Erythroblast (primary cell): ENCODE measurements around the gene PPP2R5C.

Source experiments
- GATA1 ChIP-seq: IDR thresholded peaks from 2 replicates; pipeline ENCODE4 v1.6.1; 2011; ENCODE audit warnings: low read depth, mild to moderate bottlenecking, control low read depth, low read length, moderate library complexity
- POLR2A ChIP-seq: IDR thresholded peaks from 2 replicates; pipeline ENCODE4 v1.6.1; 2011; ENCODE audit warnings: mild to moderate bottlenecking, low read length

DNA sequence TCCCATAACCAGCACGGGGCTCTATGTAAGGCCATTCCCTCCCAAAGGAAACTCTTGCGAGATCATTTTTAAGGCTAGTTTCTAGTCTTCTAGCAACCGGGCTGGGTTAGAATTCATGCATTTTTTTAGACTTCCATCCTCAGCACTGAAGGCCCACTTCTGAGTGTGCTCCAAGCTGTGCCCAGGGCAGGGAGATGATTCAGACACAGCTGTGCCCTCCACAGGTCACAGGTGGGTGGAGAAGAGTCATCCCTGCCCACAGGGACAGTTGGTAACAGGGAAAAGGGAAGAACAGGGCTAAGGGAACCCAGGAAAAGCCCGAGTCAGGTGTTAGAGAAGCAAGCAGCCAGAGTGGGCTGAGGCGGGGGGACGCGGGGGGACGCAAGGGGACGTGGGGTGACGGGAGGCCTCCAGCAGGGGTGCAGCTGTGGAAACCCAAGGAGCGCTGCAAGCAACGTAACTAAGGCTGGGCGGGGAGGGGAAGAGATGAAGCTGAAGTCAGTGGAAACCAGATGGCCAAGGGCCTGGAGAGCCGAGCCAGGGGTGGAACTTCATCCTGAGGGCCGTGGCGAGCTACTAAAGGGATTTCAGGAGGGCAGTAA is 27.2 kb upstream of the PPP2R5C start:
- TF ChIP-seq GATA1 (no peak), POLR2A (no peak)
